A673 (cell line): Measurements from ENCODE around the gene MRPL48. TPM values are rescaled to one million over a fixed set of nuclear protein-coding genes. Genes with fewer than 3 reads are reported as not detected.

Experiments used
- BruUV-seq: library from RNA; stranded (reverse); fragments of 400-500 nt; replicated peaks from 2 replicates; lab custom pipeline; 2021; lab: Mats Ljungman, UMichigan
- CTCF ChIA-PET: fragments of 300-600 bp; sonication (Branson Sonifier 250); formaldehyde crosslinking; loops from one replicate; lab custom pipeline; 2022; ENCODE audit warnings: antibody characterized with exemption; lab: Charles Lee
- POLR2A ChIA-PET: fragments of 300-600 bp; sonication (Branson Sonifier 250); formaldehyde crosslinking; loops from one replicate; lab custom pipeline; 2022; ENCODE audit warnings: antibody characterized with exemption; ENCODE audit not compliant: low non-redundant PET; lab: Charles Lee
- DNase-seq: peaks from one replicate; pipeline ENCODE4 v3.0.0-alpha.2; 2015; ENCODE audit warnings: low spot score
- H3K27ac ChIP-seq: fragments of 200-600 bp; sonication (generic); 2 replicates; pipeline ENCODE4 v1.5.1; 2016; ENCODE audit warnings: mixed run types, low read depth, mild to moderate bottlenecking, mixed read lengths, antibody characterized with exemption, low read length; ENCODE audit not compliant: poor library complexity, severe bottlenecking
- H3K27me3 ChIP-seq: fragments of 200-600 bp; sonication (generic); replicated peaks from 2 replicates; pipeline ENCODE4 v1.6.1; 2017; ENCODE audit warnings: mixed run types, low read depth, mild to moderate bottlenecking, mixed read lengths, antibody characterized with exemption, low read length; ENCODE audit not compliant: insufficient read depth, poor library complexity
- H3K36me3 ChIP-seq: fragments of 200-600 bp; sonication (generic); 2 replicates; pipeline ENCODE4 v1.6.1; 2016; ENCODE audit warnings: mixed run types, mild to moderate bottlenecking, mixed read lengths, antibody characterized with exemption, low read length; ENCODE audit not compliant: insufficient read depth, poor library complexity, severe bottlenecking
- H3K4me1 ChIP-seq: fragments of 200-600 bp; sonication (generic); 2 replicates; pipeline ENCODE4 v1.6.1; 2017; ENCODE audit warnings: mixed run types, mild to moderate bottlenecking, mixed read lengths, antibody characterized with exemption, low read length; ENCODE audit not compliant: insufficient read depth, poor library complexity, severe bottlenecking
- H3K4me3 ChIP-seq: fragments of 200-600 bp; sonication (generic); 2 replicates; pipeline ENCODE4 v1.5.1; 2016; ENCODE audit warnings: low read depth, mixed run types, mild to moderate bottlenecking, mixed read lengths, low read length; ENCODE audit not compliant: poor library complexity, severe bottlenecking
- H3K9me3 ChIP-seq: fragments of 200-600 bp; sonication (generic); 2 replicates; pipeline ENCODE4 v1.6.1; 2016; ENCODE audit warnings: mixed run types, low read depth, mild to moderate bottlenecking, mixed read lengths, antibody characterized with exemption, low read length; ENCODE audit not compliant: poor library complexity, severe bottlenecking
- CTCF ChIP-seq: fragments of 300-800, 200-600 bp; sonication (generic); conservative IDR thresholded peaks from 2 replicates; pipeline ENCODE4 v1.5.1; 2017; ENCODE audit warnings: low read depth, mild to moderate bottlenecking, antibody characterized with exemption, low read length, moderate library complexity, mixed read lengths
- EZH2 ChIP-seq: fragments of 200-600 bp; sonication (generic); IDR thresholded peaks from 2 replicates; pipeline ENCODE4 v1.6.1; 2017; ENCODE audit warnings: borderline replicate concordance, low read depth, mild to moderate bottlenecking, mixed read lengths, antibody characterized with exemption, low read length; ENCODE audit not compliant: poor library complexity, severe bottlenecking
- intact Hi-C: fragments of 100-400 bp; cut with micrococcal nuclease; formaldehyde crosslinking; loops from one replicate; pipeline ENCODE4 v1.10.0; 2022; ENCODE audit not compliant: unreplicated experiment
- total RNA-seq: library from RNA; stranded (reverse); gene quantifications from 2 replicates; pipeline ENCODE4 v1.2.3, GENCODE V29; 2021

Gene MRPL48
- total RNA-seq, 1 experiment from 2014 or later, result 92.6 TPM

GRCh38 chr11:73854680-73855079 lies 67.0 kb downstream of the MRPL48 start:
- CTCF ChIA-PET, result no interaction called here
- BruUV-seq, result no TSS peak
- H3K27me3 ChIP-seq, result no peaks in the 10 kb centered on the region
- no peaks in the 10 kb centered on the region for H3K36me3 ChIP-seq
- DNase-seq, result no peak
- TF ChIP-seq CTCF (no peak), EZH2 (no peak)
- intact Hi-C loops, result no loop called here
- no peaks in the 10 kb centered on the region for H3K9me3 ChIP-seq
- no peak overlapping the region for H3K4me3 ChIP-seq
- POLR2A ChIA-PET, result no interaction called here
- H3K4me1 ChIP-seq, result no peaks in the 10 kb centered on the region
- H3K27ac ChIP-seq, result no peak overlapping the region

GRCh38 chr11:73856031-73856567 lies 68.4 kb downstream of the MRPL48 start:
- H3K27ac ChIP-seq, result no peak overlapping the region
- no peaks in the 10 kb centered on the region for H3K9me3 ChIP-seq
- H3K4me1 ChIP-seq, result no peaks in the 10 kb centered on the region
- H3K36me3 ChIP-seq, result no peaks in the 10 kb centered on the region
- no TSS peak for BruUV-seq
- DNase-seq, result no peak
- TF ChIP-seq EZH2 (no peak), CTCF (no peak)
- ChIA-PET CTCF (interaction anchor here (0.6 kb wide), 1 partner anchor 536 kb away, joined by 6 read pairs; no protein-coding TSS in a partner anchor), POLR2A (no interaction called here)
- H3K4me3 ChIP-seq, result no peak overlapping the region
- no peaks in the 10 kb centered on the region for H3K27me3 ChIP-seq
- intact Hi-C loops, result no loop called here

DNA sequence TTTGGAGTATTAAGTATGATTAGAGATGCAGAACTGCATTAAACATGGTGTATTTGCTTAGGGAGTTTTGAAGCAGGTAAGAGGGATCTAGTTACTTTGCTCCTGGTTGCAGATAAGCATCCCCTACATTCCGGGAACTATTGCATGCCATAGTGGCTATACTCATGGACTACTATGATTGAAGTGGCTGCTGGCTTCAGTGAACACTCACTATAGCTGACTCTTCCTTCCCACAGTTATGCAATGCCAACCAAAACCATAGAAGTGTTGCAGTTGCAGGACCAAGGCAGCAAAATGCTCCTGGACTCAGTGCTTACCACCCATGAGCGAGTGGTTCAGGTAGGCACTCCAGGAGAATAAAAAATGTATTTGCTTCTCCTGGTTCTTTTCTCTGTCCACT lies 72.0 kb downstream of the MRPL48 start:
- H3K4me1 ChIP-seq, result no peaks in the 10 kb centered on the region
- no peak overlapping the region for H3K27ac ChIP-seq
- ChIA-PET POLR2A (no interaction called here), CTCF (no interaction called here)
- no TSS peak for BruUV-seq
- H3K4me3 ChIP-seq, result no peak overlapping the region
- no peaks in the 10 kb centered on the region for H3K27me3 ChIP-seq
- no peak for DNase-seq
- TF ChIP-seq CTCF (no peak), EZH2 (no peak)
- no peaks in the 10 kb centered on the region for H3K9me3 ChIP-seq
- peaks cover 4% of the 10 kb centered on the region for H3K36me3 ChIP-seq
- intact Hi-C loops, result no loop called here
